ENCODE results near the gene SDK1. TPM values are rescaled to one million over a fixed set of nuclear protein-coding genes. Genes with fewer than 3 reads are reported as not detected.

Gene SDK1
- total RNA-seq, 1 experiment from 2014 or later: 9.3 TPM

- TF ChIP-seq JUN (CRISPR knock-in tag; IDR thresholded peaks at IDR 0.05): no peak
- no peak for TF ChIP-seq AR (CRISPR knock-in tag; IDR thresholded peaks at IDR 0.05)
- no peak for TF ChIP-seq FOXP1 (CRISPR knock-in tag; IDR thresholded peaks at IDR 0.05; ENCODE audit: borderline replicate concordance)
- TF ChIP-seq ZNF263 (CRISPR knock-in tag; IDR thresholded peaks at IDR 0.05; ENCODE audit: low read depth): no peak
- no peak for TF ChIP-seq MAX (CRISPR knock-in tag; IDR thresholded peaks at IDR 0.05)
- no peak for TF ChIP-seq ETV6 (CRISPR knock-in tag; IDR thresholded peaks at IDR 0.05)
Observed at GRCh38 chr7:4249241-4249640, 948.2 kb downstream of the SDK1 start (continued).

DNA sequence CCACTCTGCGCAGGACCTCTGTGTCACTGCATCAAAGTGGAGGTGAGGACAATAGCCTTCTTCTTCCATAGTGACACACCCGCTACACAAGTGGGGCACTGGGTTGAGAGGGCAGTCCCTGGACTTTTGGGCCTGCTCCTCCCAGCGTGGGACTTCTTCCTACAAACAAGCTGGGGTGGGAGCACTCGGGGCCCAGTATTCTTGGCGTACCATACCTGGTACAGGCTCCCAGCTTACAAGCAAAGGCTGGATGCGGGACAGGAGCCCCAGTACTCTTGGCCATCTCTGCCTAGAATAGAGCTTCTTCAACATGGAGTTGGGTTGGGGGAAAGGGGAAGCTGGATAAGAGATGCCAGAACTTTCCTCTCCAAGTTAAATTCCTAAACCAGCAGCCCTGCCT lies 954.3 kb downstream of the SDK1 start:
- ATAC-seq: no peak
- H3K27me3 Mint-ChIP-seq (ENCODE audit: low read depth): no peaks in the 10 kb centered on the region
- CTCF ChIA-PET: interaction anchor here (1.4 kb wide), 1 partner anchor 29 kb away, joined by 10 read pairs; no protein-coding TSS in a partner anchor
- no peak overlapping the region for H3K27ac Mint-ChIP-seq
- H3K4me3 Mint-ChIP-seq: no peak overlapping the region
- TF ChIP-seq GABPB1 (CRISPR knock-in tag; IDR thresholded peaks at IDR 0.05) (no peak), SP1 (CRISPR knock-in tag; conservative IDR thresholded peaks at IDR 0.05) (no peak), ZNF121 (CRISPR knock-in tag; IDR thresholded peaks at IDR 0.05) (no peak), RELA (CRISPR knock-in tag; IDR thresholded peaks at IDR 0.05; ENCODE audit: borderline replicate concordance) (no peak), NR2C2 (CRISPR knock-in tag; IDR thresholded peaks at IDR 0.05) (no peak), TCF7 (CRISPR knock-in tag; IDR thresholded peaks at IDR 0.05; ENCODE audit: low read depth) (no peak), AFF4 (CRISPR knock-in tag; IDR thresholded peaks at IDR 0.05; ENCODE audit: borderline replicate concordance) (no peak), MAX (CRISPR knock-in tag; IDR thresholded peaks at IDR 0.05) (no peak)
- TF ChIP-seq, protein P1, sequence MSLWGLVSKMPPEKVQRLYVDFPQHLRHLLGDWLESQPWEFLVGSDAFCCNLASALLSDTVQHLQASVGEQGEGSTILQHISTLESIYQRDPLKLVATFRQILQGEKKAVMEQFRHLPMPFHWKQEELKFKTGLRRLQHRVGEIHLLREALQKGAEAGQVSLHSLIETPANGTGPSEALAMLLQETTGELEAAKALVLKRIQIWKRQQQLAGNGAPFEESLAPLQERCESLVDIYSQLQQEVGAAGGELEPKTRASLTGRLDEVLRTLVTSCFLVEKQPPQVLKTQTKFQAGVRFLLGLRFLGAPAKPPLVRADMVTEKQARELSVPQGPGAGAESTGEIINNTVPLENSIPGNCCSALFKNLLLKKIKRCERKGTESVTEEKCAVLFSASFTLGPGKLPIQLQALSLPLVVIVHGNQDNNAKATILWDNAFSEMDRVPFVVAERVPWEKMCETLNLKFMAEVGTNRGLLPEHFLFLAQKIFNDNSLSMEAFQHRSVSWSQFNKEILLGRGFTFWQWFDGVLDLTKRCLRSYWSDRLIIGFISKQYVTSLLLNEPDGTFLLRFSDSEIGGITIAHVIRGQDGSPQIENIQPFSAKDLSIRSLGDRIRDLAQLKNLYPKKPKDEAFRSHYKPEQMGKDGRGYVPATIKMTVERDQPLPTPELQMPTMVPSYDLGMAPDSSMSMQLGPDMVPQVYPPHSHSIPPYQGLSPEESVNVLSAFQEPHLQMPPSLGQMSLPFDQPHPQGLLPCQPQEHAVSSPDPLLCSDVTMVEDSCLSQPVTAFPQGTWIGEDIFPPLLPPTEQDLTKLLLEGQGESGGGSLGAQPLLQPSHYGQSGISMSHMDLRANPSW (CRISPR knock-in tag; conservative IDR thresholded peaks at IDR 0.05; ENCODE audit: low read depth): no peak
- 0 out of 2 replicates have a peak, but pooled peaks cover 2% of the 10 kb centered on the region for H3K36me3 Mint-ChIP-seq
- DNase-seq (ENCODE audit: low spot score): no peak
- POLR2A ChIA-PET: interaction anchor here (0.6 kb wide), 1 partner anchor 1115 kb away, joined by 4 read pairs; no protein-coding TSS in a partner anchor
- H3K4me1 Mint-ChIP-seq: no peaks in the 10 kb centered on the region
- peaks cover 17% of the 10 kb centered on the region; the same call in 1 of the 2 replicates for H3K9me3 Mint-ChIP-seq

Data from WTC11 (cell line).